ENCODE data around the gene TOM1L1. TPM values are rescaled to one million over a fixed set of nuclear protein-coding genes. Genes with fewer than 3 reads are reported as not detected.

Gene TOM1L1
- total and polyA plus RNA-seq, 7 donors: 1.1 to 6.5 (median 4.0) TPM

DNA sequence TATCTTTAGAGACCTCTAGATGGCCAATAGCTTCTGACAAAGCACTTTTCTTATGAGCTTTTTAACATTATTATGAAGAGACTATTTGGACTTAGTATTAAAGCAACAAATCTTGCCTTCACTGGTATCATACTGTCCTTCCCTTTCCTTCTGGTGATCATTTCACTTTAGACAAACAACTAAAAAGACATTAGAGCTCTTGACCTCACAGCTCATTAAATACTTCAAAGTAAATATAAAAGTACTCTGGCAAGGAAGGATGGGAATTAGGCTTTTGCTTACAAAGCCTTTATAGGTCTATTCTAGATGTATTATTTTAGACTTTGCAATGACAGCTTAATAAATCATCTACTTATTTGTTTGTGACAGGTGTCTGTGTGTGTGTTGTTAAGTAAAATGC lies 79.0 kb downstream of the TOM1L1 start:
- H3K4me3 ChIP-seq: no peak overlapping the region
- DNase-seq (no peak), ATAC-seq (no peak)
- no peak overlapping the region for H3K27ac ChIP-seq
- H3K4me1 ChIP-seq: no peaks in the 10 kb centered on the region
- intact Hi-C loops (cut with DNase I): no loop called here
- H3K9me3 ChIP-seq: no peaks in the 10 kb centered on the region
- no peaks in the 10 kb centered on the region for H3K36me3 ChIP-seq (ENCODE audit: insufficient read depth in 1 of 2, low read depth in 1 of 2)
- no peak for TF ChIP-seq CTCF (IDR thresholded peaks at IDR 0.05)
- H3K27me3 ChIP-seq (ENCODE audit: insufficient read depth in 3 of 3, low read length in 2 of 3): no peaks in the 10 kb centered on the region

DNA sequence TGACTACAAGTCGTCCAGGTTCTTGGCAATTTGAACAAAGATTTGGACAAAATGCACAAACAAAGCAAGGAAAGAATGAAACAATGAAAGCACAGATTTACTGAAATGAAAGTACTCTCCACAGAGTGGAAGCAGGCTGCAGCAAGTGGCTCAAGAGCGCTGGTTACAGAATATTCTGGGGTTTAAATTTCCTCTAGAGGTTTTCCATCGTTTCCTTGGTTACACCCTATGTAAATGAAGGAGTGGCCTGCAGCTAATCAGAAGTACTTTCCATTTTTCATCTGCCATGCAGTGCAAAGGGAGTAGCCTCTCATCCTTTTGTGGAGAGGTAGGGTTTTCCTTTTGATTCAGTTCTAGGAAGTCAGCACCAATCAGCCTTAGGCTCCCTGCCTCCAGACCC lies 79.7 kb downstream of the TOM1L1 start:
- no peak for ATAC-seq
- Histone ChIP-seq H3K4me3 (no peak overlapping the region), H3K27me3 (ENCODE audit: insufficient read depth in 3 of 3, low read length in 2 of 3) (no peaks in the 10 kb centered on the region), H3K36me3 (ENCODE audit: insufficient read depth in 1 of 2, low read depth in 1 of 2) (no peaks in the 10 kb centered on the region), H3K27ac (no peak overlapping the region), H3K9me3 (no peaks in the 10 kb centered on the region), H3K4me1 (no peaks in the 10 kb centered on the region)
- TF ChIP-seq CTCF (IDR thresholded peaks at IDR 0.05): no peak
- intact Hi-C loops (cut with DNase I): no loop called here
- DNase-seq: no peak
- whole genome bisulfite sequencing, 3 donors: 61 to 89% (median 64%) methylated on average over 3 of the region's 3 CpGs

DNA sequence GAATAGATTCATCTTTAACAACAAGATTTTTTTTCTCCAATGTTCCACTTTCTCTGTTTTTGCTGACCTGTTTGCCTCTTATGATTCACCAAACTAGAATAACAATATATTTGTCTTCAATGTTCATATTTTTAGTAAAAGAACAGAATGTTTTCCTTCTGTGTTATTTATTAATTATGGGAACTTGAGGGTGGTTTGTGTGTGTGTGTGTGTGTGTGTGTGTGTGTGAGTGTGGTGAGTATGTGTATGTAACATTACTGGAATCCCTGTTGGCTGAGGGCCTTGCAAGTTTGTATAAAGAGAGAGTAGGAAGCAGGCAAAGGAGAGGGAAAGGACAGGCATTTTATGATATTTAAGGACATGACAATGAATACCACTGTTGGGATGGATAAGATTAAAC lies 81.7 kb downstream of the TOM1L1 start:
- no peak overlapping the region for H3K4me3 ChIP-seq
- H3K27me3 ChIP-seq (ENCODE audit: insufficient read depth in 3 of 3, low read length in 2 of 3): no peaks in the 10 kb centered on the region
- no peak for DNase-seq
- peaks cover 0 to 13% of the 10 kb centered on the region in 2 donors for H3K36me3 ChIP-seq (ENCODE audit: insufficient read depth in 1 of 2, low read depth in 1 of 2)
- no peaks in the 10 kb centered on the region for H3K4me1 ChIP-seq
- intact Hi-C loops (cut with DNase I): no loop called here
- H3K27ac ChIP-seq: no peak overlapping the region
- no peak for ATAC-seq
- TF ChIP-seq CTCF (IDR thresholded peaks at IDR 0.05): no peak
- H3K9me3 ChIP-seq: no peaks in the 10 kb centered on the region

- no peak for TF ChIP-seq CTCF (IDR thresholded peaks at IDR 0.05)
- no peak for DNase-seq
- intact Hi-C loops (cut with DNase I): no loop called here
- no peaks in the 10 kb centered on the region for H3K27me3 ChIP-seq (ENCODE audit: insufficient read depth in 3 of 3, low read length in 2 of 3)
- H3K4me3 ChIP-seq: no peak overlapping the region
- peaks cover 0 to 13% of the 10 kb centered on the region in 2 donors for H3K36me3 ChIP-seq (ENCODE audit: insufficient read depth in 1 of 2, low read depth in 1 of 2)
- H3K27ac ChIP-seq: no peak overlapping the region
- no peak for ATAC-seq
- H3K9me3 ChIP-seq: no peaks in the 10 kb centered on the region
- H3K4me1 ChIP-seq: no peaks in the 10 kb centered on the region
These were observed 82.6 kb downstream of the TOM1L1 start for GRCh38 chr17:54983260-54983659.

- Histone ChIP-seq H3K9me3 (no peaks in the 10 kb centered on the region), H3K36me3 (ENCODE audit: insufficient read depth in 1 of 2, low read depth in 1 of 2) (peaks cover 0 to 13% of the 10 kb centered on the region in 2 donors), H3K4me1 (no peaks in the 10 kb centered on the region), H3K27ac (no peak overlapping the region), H3K4me3 (no peak overlapping the region), H3K27me3 (ENCODE audit: insufficient read depth in 3 of 3, low read length in 2 of 3) (no peaks in the 10 kb centered on the region)
- no peak for TF ChIP-seq CTCF (IDR thresholded peaks at IDR 0.05)
- ATAC-seq (no peak), DNase-seq (no peak)
- intact Hi-C loops (cut with DNase I): no loop called here
- WGBS, 3 donors: 90 to 97% (median 96%) methylated on average over 1 of the region's 1 CpG
These were observed 84.8 kb downstream of the TOM1L1 start for GRCh38 chr17:54985476-54985875.

All from psoas muscle (tissue), 8 donors.